Measurements from ENCODE around the gene SLC46A1. TPM values are rescaled to one million over a fixed set of nuclear protein-coding genes. Genes with fewer than 3 reads are reported as not detected.
A peak's percentile ranks its signal among the peaks of the same experiment; 100 is the strongest.

Gene SLC46A1
- total RNA-seq, 4 donors from 2014 or later: 1.5 to 17.6 (median 4.7) TPM

- Histone ChIP-seq H3K4me1 (peaks cover 5 to 10% of the 10 kb centered on the region in 2 donors), H3K9me3 (no peaks in the 10 kb centered on the region), H3K36me3 (no peaks in the 10 kb centered on the region), H3K27ac (peak within 1 kb of the TSS; percentile 77 to 83), H3K4me3 (peak within 1 kb of the TSS; percentile 50 to 55), H3K27me3 (no peaks in the 10 kb centered on the region)
- peak in 1 of 2 donors; percentile 44 for DNase-seq
- no peak for TF ChIP-seq POLR2A (IDR thresholded peaks at IDR 0.05)
- TF ChIP-seq CTCF (IDR thresholded peaks at IDR 0.05): no peak
- intact Hi-C loops (cut with DNase I; ENCODE audit: low total_unique reads): no loop called here
Observed at GRCh38 chr17:28370035-28370743, 35.8 kb downstream of the SLC46A1 start, which contains the start of gene VTN. Gene VTN (minus strand): TSS chr17:28370307. CDS start chr17:28370203, 104 bp downstream.

GRCh38 chr17:28369684-28370034, 36.4 kb downstream of the SLC46A1 start:
- DNase-seq: no peak
- peaks cover 5 to 10% of the 10 kb centered on the region in 2 donors for H3K4me1 ChIP-seq
- H3K27me3 ChIP-seq: no peaks in the 10 kb centered on the region
- no peak overlapping the region for H3K4me3 ChIP-seq
- TF ChIP-seq CTCF (IDR thresholded peaks at IDR 0.05) (no peak), POLR2A (IDR thresholded peaks at IDR 0.05) (no peak)
- no peaks in the 10 kb centered on the region for H3K9me3 ChIP-seq
- no peak overlapping the region for H3K27ac ChIP-seq
- intact Hi-C loops (cut with DNase I; ENCODE audit: low total_unique reads): no loop called here
- H3K36me3 ChIP-seq: no peaks in the 10 kb centered on the region

GRCh38 chr17:28368915-28369683, 36.9 kb downstream of the SLC46A1 start:
- TF ChIP-seq CTCF (IDR thresholded peaks at IDR 0.05): no peak

GRCh38 chr17:28368306-28368831, 37.6 kb downstream of the SLC46A1 start:
- DNase-seq: no peak
- TF ChIP-seq CTCF (IDR thresholded peaks at IDR 0.05): no peak
- TF ChIP-seq POLR2A (IDR thresholded peaks at IDR 0.05): no peak
- Histone ChIP-seq H3K4me1 (peaks cover 5 to 7% of the 10 kb centered on the region in 2 donors), H3K27me3 (no peaks in the 10 kb centered on the region), H3K9me3 (no peaks in the 10 kb centered on the region), H3K36me3 (no peaks in the 10 kb centered on the region), H3K27ac (no peak overlapping the region), H3K4me3 (no peak overlapping the region)
- intact Hi-C loops (cut with DNase I; ENCODE audit: low total_unique reads): no loop called here

More at GRCh38 chr17:28368915-28369683, 36.9 kb downstream of the SLC46A1 start:
- no peaks in the 10 kb centered on the region for H3K9me3 ChIP-seq
- no peak for DNase-seq
- no peaks in the 10 kb centered on the region for H3K36me3 ChIP-seq
- no peaks in the 10 kb centered on the region for H3K27me3 ChIP-seq
- no peak overlapping the region for H3K27ac ChIP-seq
- intact Hi-C loops (cut with DNase I; ENCODE audit: low total_unique reads): no loop called here
- no peak overlapping the region for H3K4me3 ChIP-seq
- peaks cover 5 to 10% of the 10 kb centered on the region in 2 donors for H3K4me1 ChIP-seq

Data from uterus (tissue), 4 donors.